Testis (tissue), 3 donors: ENCODE data around the gene MYH15. TPM values are rescaled to one million over a fixed set of nuclear protein-coding genes. Genes with fewer than 3 reads are reported as not detected.

Experiments used
- DNase-seq: peaks from one replicate; pipeline ENCODE4 v3.0.0-alpha.2; 2019
- H3K27ac ChIP-seq, 2 donors: fragments of 200-600 bp; sonication (generic); one replicate each; pipeline ENCODE4 v1.5.1; 2019
- H3K27me3 ChIP-seq: fragments of 200-600 bp; sonication (generic); one replicate; pipeline ENCODE4 v1.5.1; 2019
- H3K36me3 ChIP-seq: fragments of 200-600 bp; sonication (generic); one replicate; pipeline ENCODE4 v1.5.1; 2017; ENCODE audit warnings: low read depth; ENCODE audit errors: missing control alignments
- H3K4me1 ChIP-seq: fragments of 200-600 bp; sonication (generic); one replicate; pipeline ENCODE4 v1.5.1; 2019
- H3K4me3 ChIP-seq, 2 donors: fragments of 200-600 bp; sonication (generic); one replicate each; pipeline ENCODE4 v1.5.1; 2017 to 2019
- H3K9me3 ChIP-seq: fragments of 200-600 bp; sonication (generic); one replicate; pipeline ENCODE4 v1.5.1; 2017
- POLR2A ChIP-seq: fragments of 450-650 bp; IDR thresholded peaks from one replicate; pipeline ENCODE4 v1.6.1; 2017; ENCODE audit warnings: antibody characterized with exemption, mild to moderate bottlenecking, moderate library complexity
- WGBS, 2 donors: methylation state at CpG; one replicate each; pipeline ENCODE4 v1.1.5; 2018; 5-methylcytosine and 5-hydroxymethylcytosine counted together
- intact Hi-C: fragments of 100-400 bp; cut with DNase I; formaldehyde crosslinking; loops from one replicate; pipeline ENCODE4 v1.15.1; 2023; ENCODE audit warnings: low total_unique reads
- polyA plus RNA-seq: library from polyadenylated mRNA; stranded (reverse); fragments of 350-450 nt; fragmentation: Illumina TruSeq; extraction: RNeasy Lipid Tissue Mini Kit (QIAGEN cat#74804); gene quantifications from one replicate; pipeline ENCODE4 v1.2.3, GENCODE V29; 2014; ENCODE audit warnings: low read depth, low replicate concordance; ENCODE audit not compliant: insufficient read depth
- total RNA-seq, 2 donors: library from RNA; depleted of rRNA; stranded (reverse); fragments of >200 nt; gene quantifications; one replicate each; pipeline ENCODE4 v1.2.3, GENCODE V29; 2016
- TF ChIP-seq, protein P1 (sequence below), 3 experiments: fragments of 450-650 bp in 2 of 3; fragments of 200-600 bp in 1 of 3; sonication (generic) in 1 of 3; IDR thresholded peaks; one replicate each; pipeline ENCODE4 v1.5.1; 2016 to 2019; ENCODE audit warnings: antibody characterized with exemption in 3 of 3, mild to moderate bottlenecking in 2 of 3, moderate library complexity in 1 of 3

MYH15 gene
- total and polyA plus RNA-seq, 3 donors from 2014 or later, result 0.91 to 2.2 (median 1.8) TPM

DNA sequence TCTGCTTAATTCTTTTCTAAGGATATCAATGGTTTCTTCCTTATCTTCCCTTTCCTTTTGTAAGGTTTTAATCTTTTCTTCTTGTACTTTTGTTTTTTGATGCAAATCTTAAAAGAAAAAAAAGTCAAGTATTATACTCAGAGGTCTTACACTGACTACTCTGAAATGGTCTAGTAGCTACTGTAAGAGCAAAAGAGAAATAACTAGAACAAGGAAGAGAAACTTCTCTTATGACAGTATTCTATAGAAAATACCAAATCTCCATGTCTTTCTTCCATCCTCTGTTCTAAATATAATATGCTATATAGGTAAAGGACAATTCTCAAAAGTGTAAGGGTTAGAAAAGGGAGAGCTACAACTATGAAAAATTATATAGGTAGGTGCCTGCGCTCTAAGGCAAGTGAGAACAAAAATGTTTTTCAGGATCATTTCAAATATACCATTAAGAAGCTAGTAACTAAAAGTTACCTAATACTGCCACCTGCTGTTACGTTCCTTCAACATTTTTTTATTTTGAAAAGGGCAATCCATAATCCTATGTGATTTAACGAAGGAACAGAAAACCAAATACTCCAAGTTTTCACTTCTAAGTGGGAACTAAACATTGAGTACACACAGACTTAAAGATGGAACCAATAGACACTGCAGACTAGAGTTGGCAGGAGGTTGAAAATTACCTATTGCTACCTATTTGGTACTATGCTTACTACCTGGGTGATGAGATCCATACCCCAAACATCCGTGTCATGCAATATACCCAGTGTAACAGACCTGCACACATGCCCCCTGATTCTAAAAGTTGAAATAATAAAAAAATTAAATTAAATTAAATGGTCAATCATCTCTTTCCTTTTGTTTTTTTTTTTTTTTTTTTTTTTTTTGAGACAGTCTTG is 42.1 kb upstream of the MYH15 start:
- Histone ChIP-seq H3K4me3 (no peak overlapping the region), H3K9me3 (no peaks in the 10 kb centered on the region), H3K36me3 (no peaks in the 10 kb centered on the region), H3K4me1 (peaks cover 6% of the 10 kb centered on the region), H3K27ac (no peak overlapping the region), H3K27me3 (no peaks in the 10 kb centered on the region)
- 58 to 63% methylated on average over 4 of the region's 4 CpGs for WGBS, 2 donors
- TF ChIP-seq, protein P1, sequence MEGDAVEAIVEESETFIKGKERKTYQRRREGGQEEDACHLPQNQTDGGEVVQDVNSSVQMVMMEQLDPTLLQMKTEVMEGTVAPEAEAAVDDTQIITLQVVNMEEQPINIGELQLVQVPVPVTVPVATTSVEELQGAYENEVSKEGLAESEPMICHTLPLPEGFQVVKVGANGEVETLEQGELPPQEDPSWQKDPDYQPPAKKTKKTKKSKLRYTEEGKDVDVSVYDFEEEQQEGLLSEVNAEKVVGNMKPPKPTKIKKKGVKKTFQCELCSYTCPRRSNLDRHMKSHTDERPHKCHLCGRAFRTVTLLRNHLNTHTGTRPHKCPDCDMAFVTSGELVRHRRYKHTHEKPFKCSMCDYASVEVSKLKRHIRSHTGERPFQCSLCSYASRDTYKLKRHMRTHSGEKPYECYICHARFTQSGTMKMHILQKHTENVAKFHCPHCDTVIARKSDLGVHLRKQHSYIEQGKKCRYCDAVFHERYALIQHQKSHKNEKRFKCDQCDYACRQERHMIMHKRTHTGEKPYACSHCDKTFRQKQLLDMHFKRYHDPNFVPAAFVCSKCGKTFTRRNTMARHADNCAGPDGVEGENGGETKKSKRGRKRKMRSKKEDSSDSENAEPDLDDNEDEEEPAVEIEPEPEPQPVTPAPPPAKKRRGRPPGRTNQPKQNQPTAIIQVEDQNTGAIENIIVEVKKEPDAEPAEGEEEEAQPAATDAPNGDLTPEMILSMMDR (IDR thresholded peaks at IDR 0.05), result peak; percentile 37 to 54 (median 38)
- TF ChIP-seq POLR2A, result no peak
- DNase-seq, result no peak
- intact Hi-C loops, result loop anchor here (5.0 kb wide), 1 partner anchor 60 kb away; no protein-coding TSS in a partner anchor

DNA sequence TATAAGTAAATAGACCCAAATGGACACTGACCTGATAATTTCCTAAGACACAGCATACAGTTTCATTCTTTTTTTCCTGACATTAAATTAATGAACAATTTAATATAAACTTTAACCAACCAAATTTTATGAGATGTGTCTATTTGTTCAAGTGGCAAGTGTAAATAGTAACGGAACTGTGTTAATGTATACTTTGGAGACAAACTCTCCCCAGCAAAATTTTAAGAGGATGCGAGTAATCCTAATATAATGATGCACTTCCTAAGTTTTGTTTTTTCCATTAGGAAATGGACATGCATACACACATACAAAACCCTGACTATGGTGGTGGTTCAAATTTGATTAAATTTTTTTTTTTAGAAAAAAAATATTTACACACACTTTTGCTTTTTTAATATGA is 38.5 kb upstream of the MYH15 start:
- Histone ChIP-seq H3K36me3 (no peaks in the 10 kb centered on the region), H3K4me3 (no peak overlapping the region), H3K27ac (no peak overlapping the region), H3K4me1 (peaks cover 3% of the 10 kb centered on the region), H3K9me3 (no peaks in the 10 kb centered on the region), H3K27me3 (no peaks in the 10 kb centered on the region)
- intact Hi-C loops, result no loop called here
- no peak for DNase-seq
- 93 to 99% methylated on average over 2 of the region's 2 CpGs for whole genome bisulfite sequencing, 2 donors
- no peak for TF ChIP-seq POLR2A
- TF ChIP-seq, protein P1 (IDR thresholded peaks at IDR 0.05), result no peak

DNA sequence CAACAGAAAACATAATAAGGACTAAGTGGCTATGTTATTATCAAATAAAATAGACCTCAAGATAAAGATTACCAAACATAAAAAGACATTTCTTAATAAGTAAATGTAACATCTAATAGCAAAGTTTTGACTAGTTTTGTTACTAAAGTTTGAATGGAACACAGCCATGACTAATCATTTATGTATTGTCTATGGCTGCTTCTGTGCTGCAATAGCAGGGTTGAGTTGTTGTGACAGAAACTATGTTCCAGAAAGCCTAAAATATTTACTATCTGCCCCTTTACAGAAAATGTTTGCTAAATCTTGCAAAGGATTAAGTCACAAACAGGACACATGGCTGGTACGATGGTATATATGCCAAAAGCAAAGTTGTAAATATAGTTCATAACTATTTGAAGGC is 37.9 kb upstream of the MYH15 start:
- DNase-seq, result no peak
- no peaks in the 10 kb centered on the region for H3K36me3 ChIP-seq
- no peaks in the 10 kb centered on the region for H3K27me3 ChIP-seq
- TF ChIP-seq, protein P1 (IDR thresholded peaks at IDR 0.05), result no peak
- TF ChIP-seq POLR2A, result no peak
- H3K9me3 ChIP-seq, result no peaks in the 10 kb centered on the region
- 84 to 89% methylated on average over 1 of the region's 1 CpG for WGBS, 2 donors
- intact Hi-C loops, result no loop called here
- peaks cover 3% of the 10 kb centered on the region for H3K4me1 ChIP-seq
- H3K27ac ChIP-seq, result no peak overlapping the region
- H3K4me3 ChIP-seq, result no peak overlapping the region

DNA sequence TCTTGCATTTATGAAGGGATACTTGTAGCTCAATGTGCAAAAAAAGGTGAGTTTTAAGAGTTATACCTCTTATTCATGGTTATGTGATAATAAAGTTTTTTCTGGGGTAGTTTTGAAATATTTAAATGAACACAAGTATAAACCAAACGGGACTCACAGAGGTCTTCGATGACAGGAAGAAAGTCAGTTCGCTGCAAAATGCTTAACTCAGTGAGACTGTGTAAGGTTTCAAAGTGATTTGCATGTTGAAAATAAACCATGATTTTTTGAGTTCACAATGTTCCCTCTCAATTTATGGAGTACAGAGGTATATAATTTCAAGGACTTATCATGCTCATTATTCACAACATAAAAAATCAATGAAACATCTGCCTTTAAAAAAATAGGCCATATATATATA is 36.3 kb upstream of the MYH15 start:
- Histone ChIP-seq H3K4me1 (peaks cover 3% of the 10 kb centered on the region), H3K36me3 (no peaks in the 10 kb centered on the region), H3K9me3 (no peaks in the 10 kb centered on the region), H3K27ac (no peak overlapping the region), H3K4me3 (no peak overlapping the region), H3K27me3 (no peaks in the 10 kb centered on the region)
- no peak for DNase-seq
- TF ChIP-seq, protein P1 (IDR thresholded peaks at IDR 0.05), result no peak
- TF ChIP-seq POLR2A, result no peak
- intact Hi-C loops, result no loop called here
- WGBS, 2 donors, result 63 to 73% methylated on average over 3 of the region's 3 CpGs
